HG03575 (cell line): ENCODE measurements around the gene PPL.
"Not testable (repeated sequence)": the region's sequence is repeated elsewhere in the genome, so short reads cannot be mapped to it uniquely, and the experiment has no call there.

ENCODE experiments used
- ATAC-seq: cut with Tn5 transposase; IDR thresholded peaks from one replicate; pipeline ENCODE4 v1.9.1; 2021; ENCODE audit not compliant: unreplicated experiment, insufficient number of reproducible peaks, low FRiP score; ENCODE audit errors: extremely low read depth

The PPL gene

GRCh38 chr16:4958510-4959438 is 21.8 kb upstream of the PPL start:
- no peak for ATAC-seq

GRCh38 chr16:4957720-4958509 is 21.0 kb upstream of the PPL start, which contains the start of gene SEC14L5:
Gene SEC14L5 (plus strand): TSS chr16:4958330. CDS start chr16:4959324, 994 bp downstream.
- ATAC-seq = no peak

- no peak for ATAC-seq
These were observed 20.4 kb upstream of the PPL start for GRCh38 chr16:4957420-4957719.

- no peak for ATAC-seq
These were observed 17.8 kb upstream of the PPL start for GRCh38 chr16:4954714-4955113.

GRCh38 chr16:4951583-4951982 is 14.6 kb upstream of the PPL start:
- not testable (repeated sequence) for ATAC-seq

GRCh38 chr16:4949986-4950385 is 13.0 kb upstream of the PPL start:
- no peak for ATAC-seq

- no peak for ATAC-seq
These were observed 12.2 kb upstream of the PPL start for GRCh38 chr16:4948903-4949766.

- no peak for ATAC-seq
These were observed 11.0 kb upstream of the PPL start for GRCh38 chr16:4947722-4948503.

GRCh38 chr16:4946917-4947316 is 10.0 kb upstream of the PPL start:
- no peak for ATAC-seq

- ATAC-seq = no peak
These were observed 8.9 kb upstream of the PPL start for GRCh38 chr16:4945560-4946502.

- ATAC-seq = no peak
These were observed 7.7 kb upstream of the PPL start for GRCh38 chr16:4944333-4945281.

GRCh38 chr16:4942481-4942880 is 5.5 kb upstream of the PPL start:
- no peak for ATAC-seq

GRCh38 chr16:4940719-4941118 is 3.8 kb upstream of the PPL start:
- ATAC-seq = no peak

GRCh38 chr16:4938683-4939030 is 1.7 kb upstream of the PPL start:
- ATAC-seq = no peak

- ATAC-seq = no peak
These were observed 1.1 kb upstream of the PPL start for GRCh38 chr16:4937782-4938682.
